ENCODE data around the gene GYS2. TPM values are rescaled to one million over a fixed set of nuclear protein-coding genes. Genes with fewer than 3 reads are reported as not detected.

The GYS2 gene
- total RNA-seq, 1 donor from 2014 or later = not detected

DNA sequence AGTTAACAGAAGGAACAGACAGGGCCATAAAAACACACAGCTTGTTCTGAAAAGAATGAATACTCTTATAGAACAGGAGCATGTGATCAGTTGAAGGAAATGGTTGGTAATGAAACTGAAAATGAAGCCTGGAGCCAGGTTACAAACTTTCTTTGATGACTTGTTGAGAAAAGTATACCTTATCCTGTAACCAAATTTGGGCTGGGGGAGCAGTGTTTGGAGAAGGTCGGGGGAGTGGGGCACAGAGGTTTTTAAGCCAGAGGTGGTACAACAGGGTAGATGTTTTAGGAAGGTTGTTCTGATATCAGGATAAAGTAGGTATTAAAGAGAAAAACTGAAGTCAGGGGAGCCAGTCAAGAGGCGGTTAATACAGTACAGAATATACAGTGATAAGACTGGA is 94.9 kb downstream of the GYS2 start:
- TF ChIP-seq, protein P1, sequence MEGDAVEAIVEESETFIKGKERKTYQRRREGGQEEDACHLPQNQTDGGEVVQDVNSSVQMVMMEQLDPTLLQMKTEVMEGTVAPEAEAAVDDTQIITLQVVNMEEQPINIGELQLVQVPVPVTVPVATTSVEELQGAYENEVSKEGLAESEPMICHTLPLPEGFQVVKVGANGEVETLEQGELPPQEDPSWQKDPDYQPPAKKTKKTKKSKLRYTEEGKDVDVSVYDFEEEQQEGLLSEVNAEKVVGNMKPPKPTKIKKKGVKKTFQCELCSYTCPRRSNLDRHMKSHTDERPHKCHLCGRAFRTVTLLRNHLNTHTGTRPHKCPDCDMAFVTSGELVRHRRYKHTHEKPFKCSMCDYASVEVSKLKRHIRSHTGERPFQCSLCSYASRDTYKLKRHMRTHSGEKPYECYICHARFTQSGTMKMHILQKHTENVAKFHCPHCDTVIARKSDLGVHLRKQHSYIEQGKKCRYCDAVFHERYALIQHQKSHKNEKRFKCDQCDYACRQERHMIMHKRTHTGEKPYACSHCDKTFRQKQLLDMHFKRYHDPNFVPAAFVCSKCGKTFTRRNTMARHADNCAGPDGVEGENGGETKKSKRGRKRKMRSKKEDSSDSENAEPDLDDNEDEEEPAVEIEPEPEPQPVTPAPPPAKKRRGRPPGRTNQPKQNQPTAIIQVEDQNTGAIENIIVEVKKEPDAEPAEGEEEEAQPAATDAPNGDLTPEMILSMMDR (IDR thresholded peaks at IDR 0.05; ENCODE audit: insufficient read depth, low read length, severe bottlenecking) = no peak
- Histone ChIP-seq H3K27me3 (ENCODE audit: control insufficient read depth, insufficient read depth, low read length) (no peaks in the 10 kb centered on the region), H3K4me3 (ENCODE audit: low read depth, low read length) (no peak overlapping the region), H3K36me3 (ENCODE audit: control insufficient read depth, insufficient read depth, low read length) (peaks cover 8% of the 10 kb centered on the region)
- FAIRE-seq = no peak
- DNase-seq (ENCODE audit: low read depth) = no peak

DNA sequence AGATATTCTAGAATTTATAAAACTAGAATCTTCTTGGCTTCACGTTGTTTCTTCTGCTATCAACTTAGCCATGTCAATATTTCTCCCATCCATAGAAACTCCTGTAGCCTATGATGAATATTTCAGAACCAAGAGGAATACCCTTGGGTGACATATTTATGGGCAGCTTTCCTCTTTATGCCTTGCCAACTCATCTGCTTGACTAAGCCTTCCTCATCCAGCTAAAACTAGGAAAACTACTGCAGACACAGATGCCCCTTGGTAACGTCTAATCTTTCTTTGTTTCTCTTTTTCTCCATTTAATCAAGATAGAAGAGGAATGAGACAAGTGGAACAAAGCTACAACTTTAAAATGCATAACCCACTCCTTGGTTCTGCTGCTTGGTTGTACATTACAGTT is 96.8 kb downstream of the GYS2 start:
- Histone ChIP-seq H3K4me3 (ENCODE audit: low read depth, low read length) (no peak overlapping the region), H3K27me3 (ENCODE audit: control insufficient read depth, insufficient read depth, low read length) (no peaks in the 10 kb centered on the region), H3K36me3 (ENCODE audit: control insufficient read depth, insufficient read depth, low read length) (peaks cover 7% of the 10 kb centered on the region)
- TF ChIP-seq, protein P1 (IDR thresholded peaks at IDR 0.05; ENCODE audit: insufficient read depth, low read length, severe bottlenecking) = no peak
- DNase-seq (ENCODE audit: low read depth) (no peak), FAIRE-seq (no peak)

DNA sequence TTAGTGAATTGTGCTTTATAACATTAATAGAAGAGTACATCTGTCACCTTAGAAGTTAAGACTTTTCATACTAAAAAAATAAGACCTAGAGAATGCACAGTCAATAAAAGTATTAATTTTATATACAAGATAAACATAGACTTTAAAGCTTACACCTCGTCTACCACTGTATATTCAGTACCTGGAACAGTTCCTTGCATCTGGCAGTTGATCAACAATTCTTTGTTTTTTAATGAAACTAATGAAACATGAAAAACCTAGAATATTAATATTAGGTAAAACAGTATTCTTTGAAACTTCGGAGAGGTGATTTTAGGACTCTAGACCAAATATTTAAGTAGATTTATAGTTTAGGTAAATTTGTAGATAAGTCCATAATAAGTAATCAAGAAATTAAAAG is 98.8 kb downstream of the GYS2 start:
- H3K36me3 ChIP-seq (ENCODE audit: control insufficient read depth, insufficient read depth, low read length) = peaks cover 4% of the 10 kb centered on the region
- TF ChIP-seq, protein P1 (IDR thresholded peaks at IDR 0.05; ENCODE audit: insufficient read depth, low read length, severe bottlenecking) = no peak
- no peaks in the 10 kb centered on the region for H3K27me3 ChIP-seq (ENCODE audit: control insufficient read depth, insufficient read depth, low read length)
- FAIRE-seq (no peak), DNase-seq (ENCODE audit: low read depth) (no peak)
- no peak overlapping the region for H3K4me3 ChIP-seq (ENCODE audit: low read depth, low read length)

DNA sequence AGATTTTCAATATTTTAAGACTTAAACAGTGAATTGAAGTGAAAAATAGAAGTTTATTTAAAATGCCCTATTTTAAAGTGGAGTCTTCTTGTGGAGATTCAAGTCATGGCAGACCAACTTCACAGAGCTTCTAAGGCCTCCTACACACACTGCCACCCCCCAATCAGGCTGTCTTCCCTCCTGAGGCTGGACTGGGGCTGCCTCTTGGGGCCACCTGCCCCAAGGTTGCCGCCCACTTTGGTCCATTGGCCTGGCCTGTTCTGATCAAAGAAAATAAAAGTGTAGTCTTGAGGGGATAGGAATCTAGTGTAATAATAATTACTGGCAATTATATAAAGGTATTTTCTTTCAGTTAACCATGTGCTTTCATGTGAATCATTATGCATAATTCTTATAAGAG is 101.8 kb downstream of the GYS2 start:
- no peak for FAIRE-seq
- Histone ChIP-seq H3K36me3 (ENCODE audit: control insufficient read depth, insufficient read depth, low read length) (peaks cover 5% of the 10 kb centered on the region), H3K27me3 (ENCODE audit: control insufficient read depth, insufficient read depth, low read length) (no peaks in the 10 kb centered on the region), H3K4me3 (ENCODE audit: low read depth, low read length) (no peak overlapping the region)
- DNase-seq (ENCODE audit: low read depth) = no peak
- TF ChIP-seq, protein P1 (IDR thresholded peaks at IDR 0.05; ENCODE audit: insufficient read depth, low read length, severe bottlenecking) = no peak

DNA sequence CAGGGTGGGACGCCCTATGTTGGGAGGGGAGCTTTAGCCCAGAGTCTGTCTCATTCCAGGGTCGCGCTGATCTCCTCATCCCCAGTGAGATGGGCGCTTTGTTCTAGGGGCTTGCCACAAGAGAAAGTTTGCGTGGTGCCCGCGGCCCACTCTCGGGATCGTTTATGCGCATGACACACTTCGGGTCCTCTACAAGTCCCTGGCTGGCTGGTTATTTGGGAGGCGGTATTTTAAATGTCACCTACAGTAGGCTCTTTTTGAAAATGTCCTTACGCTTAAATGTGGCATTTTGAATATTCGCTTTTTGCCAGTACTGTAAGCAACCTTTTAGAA is 102.5 kb downstream of the GYS2 start:
- peaks cover 6% of the 10 kb centered on the region for H3K36me3 ChIP-seq (ENCODE audit: control insufficient read depth, insufficient read depth, low read length)

More for the DNA sequence above, 102.5 kb downstream of the GYS2 start:
- H3K27me3 ChIP-seq (ENCODE audit: control insufficient read depth, insufficient read depth, low read length) = no peaks in the 10 kb centered on the region
- DNase-seq (ENCODE audit: low read depth) = peak; percentile 15
- peak overlapping the region; percentile 93 for H3K4me3 ChIP-seq (ENCODE audit: low read depth, low read length)
- TF ChIP-seq, protein P1 (IDR thresholded peaks at IDR 0.05; ENCODE audit: insufficient read depth, low read length, severe bottlenecking) = no peak
- no peak for FAIRE-seq
